Thyroid gland (tissue), 4 donors: Measurements from ENCODE around the gene SETX. TPM values are rescaled to one million over a fixed set of nuclear protein-coding genes. Genes with fewer than 3 reads are reported as not detected.

Experiments
- DNase-seq, 2 donors: peaks; one replicate each; pipeline ENCODE4 v3.0.0-alpha.2; 2019
- H3K27ac ChIP-seq, 3 donors: fragments of 200-600 bp; sonication (generic); 1 replicate in 2 of 3; 2 replicates in 1 of 3; pipeline ENCODE4 v1.5.1; 2016 to 2019; ENCODE audit warnings: mild to moderate bottlenecking in 1 of 3, moderate library complexity in 1 of 3
- H3K27me3 ChIP-seq: fragments of 200-600 bp; sonication (generic); one replicate; pipeline ENCODE4 v1.5.1; 2019
- H3K36me3 ChIP-seq, 2 donors: fragments of 200-600 bp; sonication (generic); one replicate each; pipeline ENCODE4 v1.5.1; 2016 to 2019
- H3K4me1 ChIP-seq, 2 donors: fragments of 200-600 bp; sonication (generic); one replicate each; pipeline ENCODE4 v1.5.1; 2017 to 2019
- H3K4me3 ChIP-seq, 3 donors: fragments of 200-600 bp; sonication (generic); replicated peaks in 1 of 3; 1 replicate in 2 of 3; 2 replicates in 1 of 3; pipeline ENCODE4 v1.5.1; 2016; ENCODE audit warnings: mild to moderate bottlenecking in 1 of 3
- H3K9me3 ChIP-seq: fragments of 200-600 bp; sonication (generic); one replicate; pipeline ENCODE4 v1.5.1; 2017
- POLR2A ChIP-seq, 2 donors: fragments of 450-650 bp; IDR thresholded peaks; one replicate each; pipeline ENCODE4 v1.6.1; 2017; ENCODE audit warnings: antibody characterized with exemption in 2 of 2, mild to moderate bottlenecking in 2 of 2, moderate library complexity in 1 of 2
- WGBS, 2 donors: methylation state at CpG; one replicate each; pipeline ENCODE4 v1.1.5; 2017; 5-methylcytosine and 5-hydroxymethylcytosine counted together
- intact Hi-C: fragments of 100-400 bp; cut with DNase I; formaldehyde crosslinking; loops from one replicate; pipeline ENCODE4 v1.15.1; 2023
- total RNA-seq, 4 donors: library from RNA; depleted of rRNA; stranded (reverse); fragments of >200 nt; gene quantifications; one replicate each; pipeline ENCODE4 v1.2.3, GENCODE V29; 2016
- TF ChIP-seq, protein P1 (sequence below), 6 experiments: fragments of 200-600 bp in 3 of 6; fragments of 450-650 bp in 3 of 6; sonication (generic) in 3 of 6; IDR thresholded peaks; one replicate each; pipeline ENCODE4 v1.5.1; 2016 to 2019; ENCODE audit warnings: antibody characterized with exemption in 6 of 6, mild to moderate bottlenecking in 2 of 6, inconsistent platforms in 1 of 6, moderate library complexity in 1 of 6

The SETX gene
- total RNA-seq, 4 donors from 2014 or later: 132 to 192 (median 170) TPM

DNA sequence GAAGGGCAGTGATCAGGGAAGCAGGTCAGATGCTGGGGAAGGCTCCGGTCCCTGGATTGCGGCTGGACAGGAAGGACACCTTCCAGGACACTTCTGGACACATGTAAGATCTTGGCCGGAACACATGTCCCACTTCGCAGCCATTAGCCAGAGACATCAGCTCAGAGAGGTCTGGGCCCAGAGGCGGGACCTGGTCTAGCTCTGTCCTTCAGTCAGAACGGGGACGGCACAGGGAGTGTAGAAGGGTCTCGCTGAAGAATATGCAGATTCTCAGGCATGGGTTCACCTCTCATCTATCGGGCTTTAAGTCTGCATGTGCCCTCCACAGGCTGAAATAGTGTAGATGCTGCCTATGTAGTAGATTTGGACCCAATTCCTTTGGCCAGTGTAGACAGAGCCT, 119.7 kb downstream of the SETX start:
- 85 to 86% methylated on average over 9 of the region's 9 CpGs for WGBS, 2 donors
- Histone ChIP-seq H3K4me3 (no peak overlapping the region), H3K36me3 (no peaks in the 10 kb centered on the region), H3K4me1 (no peaks in the 10 kb centered on the region), H3K9me3 (no peaks in the 10 kb centered on the region), H3K27me3 (no peaks in the 10 kb centered on the region), H3K27ac (no peak overlapping the region)
- DNase-seq: no peak
- intact Hi-C loops: loop anchor here (5.0 kb wide), 1 partner anchor 473 kb away; no protein-coding TSS in a partner anchor
- TF ChIP-seq, protein P1, sequence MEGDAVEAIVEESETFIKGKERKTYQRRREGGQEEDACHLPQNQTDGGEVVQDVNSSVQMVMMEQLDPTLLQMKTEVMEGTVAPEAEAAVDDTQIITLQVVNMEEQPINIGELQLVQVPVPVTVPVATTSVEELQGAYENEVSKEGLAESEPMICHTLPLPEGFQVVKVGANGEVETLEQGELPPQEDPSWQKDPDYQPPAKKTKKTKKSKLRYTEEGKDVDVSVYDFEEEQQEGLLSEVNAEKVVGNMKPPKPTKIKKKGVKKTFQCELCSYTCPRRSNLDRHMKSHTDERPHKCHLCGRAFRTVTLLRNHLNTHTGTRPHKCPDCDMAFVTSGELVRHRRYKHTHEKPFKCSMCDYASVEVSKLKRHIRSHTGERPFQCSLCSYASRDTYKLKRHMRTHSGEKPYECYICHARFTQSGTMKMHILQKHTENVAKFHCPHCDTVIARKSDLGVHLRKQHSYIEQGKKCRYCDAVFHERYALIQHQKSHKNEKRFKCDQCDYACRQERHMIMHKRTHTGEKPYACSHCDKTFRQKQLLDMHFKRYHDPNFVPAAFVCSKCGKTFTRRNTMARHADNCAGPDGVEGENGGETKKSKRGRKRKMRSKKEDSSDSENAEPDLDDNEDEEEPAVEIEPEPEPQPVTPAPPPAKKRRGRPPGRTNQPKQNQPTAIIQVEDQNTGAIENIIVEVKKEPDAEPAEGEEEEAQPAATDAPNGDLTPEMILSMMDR (IDR thresholded peaks at IDR 0.05): no peak
- TF ChIP-seq POLR2A (IDR thresholded peaks at IDR 0.05): no peak

DNA sequence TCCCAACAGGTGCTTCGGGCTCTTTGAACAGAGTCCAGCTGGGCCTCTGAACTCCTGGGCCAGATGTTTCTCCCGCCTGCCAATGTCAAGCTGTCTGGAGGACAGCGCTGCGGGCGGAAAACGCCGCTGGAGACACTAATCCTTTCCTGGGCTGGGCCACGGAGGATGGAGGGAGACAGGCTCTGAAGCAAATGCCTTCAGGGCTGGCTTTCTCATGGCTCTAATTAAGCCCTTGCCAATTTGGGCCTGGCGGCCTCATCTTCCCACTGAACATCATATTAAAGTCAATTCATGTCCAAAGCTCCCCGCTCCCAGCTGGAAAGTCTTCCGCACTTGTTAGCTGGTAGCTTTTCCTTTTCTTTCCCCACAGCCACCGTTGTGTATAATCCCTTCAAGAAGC, 120.3 kb downstream of the SETX start:
- Histone ChIP-seq H3K4me3 (no peak overlapping the region), H3K27me3 (no peaks in the 10 kb centered on the region), H3K27ac (no peak overlapping the region), H3K9me3 (no peaks in the 10 kb centered on the region), H3K36me3 (no peaks in the 10 kb centered on the region), H3K4me1 (no peaks in the 10 kb centered on the region)
- WGBS, 2 donors: 60 to 66% methylated on average over 7 to 12 of the region's 12 CpGs
- no peak for TF ChIP-seq POLR2A (IDR thresholded peaks at IDR 0.05)
- TF ChIP-seq, protein P1 (IDR thresholded peaks at IDR 0.05): no peak
- no peak for DNase-seq
- intact Hi-C loops: loop anchor here (5.0 kb wide), 1 partner anchor 67 kb away; no protein-coding TSS in a partner anchor

- 69 to 76% methylated on average over 3 of the region's 3 CpGs for WGBS, 2 donors
- H3K4me1 ChIP-seq: no peaks in the 10 kb centered on the region
- no peaks in the 10 kb centered on the region for H3K27me3 ChIP-seq
- H3K4me3 ChIP-seq: no peak overlapping the region
- no peaks in the 10 kb centered on the region for H3K36me3 ChIP-seq
- no peak for TF ChIP-seq POLR2A (IDR thresholded peaks at IDR 0.05)
- TF ChIP-seq, protein P1 (IDR thresholded peaks at IDR 0.05): no peak
- intact Hi-C loops: loop anchor here (5.0 kb wide), 1 partner anchor 66 kb away; no protein-coding TSS in a partner anchor
- no peak for DNase-seq
- no peaks in the 10 kb centered on the region for H3K9me3 ChIP-seq
- no peak overlapping the region for H3K27ac ChIP-seq
These were observed 121.6 kb downstream of the SETX start for GRCh38 chr9:132233138-132233537.

DNA sequence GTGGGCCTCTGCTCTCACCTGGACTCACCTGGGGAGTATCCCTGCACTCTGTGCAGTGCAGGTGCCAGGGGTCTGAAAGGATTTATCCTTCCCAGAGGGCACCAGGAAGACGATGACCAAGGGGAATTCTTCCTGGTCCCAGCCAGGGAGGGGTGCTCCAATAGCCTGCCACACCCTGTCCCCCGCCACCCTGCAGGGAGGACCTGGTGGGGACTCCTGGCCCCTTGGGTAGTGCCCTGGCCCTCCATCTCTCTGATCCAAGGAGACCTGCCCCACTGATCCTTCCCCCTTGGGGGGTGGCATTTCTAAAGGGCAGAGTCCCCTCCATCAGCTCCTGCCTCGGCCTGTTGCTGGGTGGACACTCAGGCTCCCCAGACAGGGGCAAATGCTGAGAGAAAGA, 122.3 kb downstream of the SETX start:
- no peak overlapping the region for H3K4me3 ChIP-seq
- DNase-seq: no peak
- H3K4me1 ChIP-seq: no peaks in the 10 kb centered on the region
- WGBS, 2 donors: 72 to 79% methylated on average over 2 to 3 of the region's 3 CpGs
- no peaks in the 10 kb centered on the region for H3K36me3 ChIP-seq
- H3K9me3 ChIP-seq: no peaks in the 10 kb centered on the region
- H3K27me3 ChIP-seq: no peaks in the 10 kb centered on the region
- intact Hi-C loops: loop anchor here (5.0 kb wide), 1 partner anchor 65 kb away; no protein-coding TSS in a partner anchor
- H3K27ac ChIP-seq: no peak overlapping the region
- no peak for TF ChIP-seq POLR2A (IDR thresholded peaks at IDR 0.05)
- TF ChIP-seq, protein P1 (IDR thresholded peaks at IDR 0.05): no peak

- DNase-seq: no peak
- no peaks in the 10 kb centered on the region for H3K36me3 ChIP-seq
- H3K9me3 ChIP-seq: no peaks in the 10 kb centered on the region
- intact Hi-C loops: loop anchor here (5.0 kb wide), 1 partner anchor 64 kb away; no protein-coding TSS in a partner anchor
- TF ChIP-seq POLR2A (IDR thresholded peaks at IDR 0.05): no peak
- TF ChIP-seq, protein P1 (IDR thresholded peaks at IDR 0.05): no peak
- 65 to 78% methylated on average over 12 to 16 of the region's 20 CpGs for WGBS, 2 donors
- no peak overlapping the region for H3K27ac ChIP-seq
- no peaks in the 10 kb centered on the region for H3K27me3 ChIP-seq
- no peak overlapping the region for H3K4me3 ChIP-seq
- H3K4me1 ChIP-seq: no peaks in the 10 kb centered on the region
These were observed 123.6 kb downstream of the SETX start for GRCh38 chr9:132231019-132231701.
